ENCODE data around the gene PRSS27. TPM values are rescaled to one million over a fixed set of nuclear protein-coding genes. Genes with fewer than 3 reads are reported as not detected.

Gene PRSS27
- total and polyA plus RNA-seq, 2 of the 8 experiments (the other 6 are each of a cell fraction or from before 2014, with no cell fraction given), result 1.3 to 7.5 TPM

GRCh38 chr16:2698965-2699750, 20.9 kb downstream of the PRSS27 start (continued):
- TF ChIP-seq MAX (IDR thresholded peaks at IDR 0.05) (no peak), KDM1A (IDR thresholded peaks at IDR 0.05; ENCODE audit: borderline replicate concordance, low read length) (no peak), EGR1 (IDR thresholded peaks at IDR 0.05; ENCODE audit: borderline replicate concordance, low read depth, low read length) (no peak), PHF8 (conservative IDR thresholded peaks at IDR 0.05; ENCODE audit: low read depth, low read length) (no peak), TBP (IDR thresholded peaks at IDR 0.05; ENCODE audit: low read depth, low read length) (no peak), POLR2A (IDR thresholded peaks at IDR 0.05; ENCODE audit: control extremely low read depth in 1 of 2, low read depth in 2 of 2, low read length in 2 of 2) (no peak), RAD21 (IDR thresholded peaks at IDR 0.05 in 1 of 2, conservative IDR thresholded peaks at IDR 0.05 in 1 of 2; ENCODE audit: low read depth in 2 of 2, low read length in 2 of 2) (no peak), TEAD4 (IDR thresholded peaks at IDR 0.05; ENCODE audit: low read depth, low read length) (no peak)
